ENCODE results near the gene VAT1L.

DNA sequence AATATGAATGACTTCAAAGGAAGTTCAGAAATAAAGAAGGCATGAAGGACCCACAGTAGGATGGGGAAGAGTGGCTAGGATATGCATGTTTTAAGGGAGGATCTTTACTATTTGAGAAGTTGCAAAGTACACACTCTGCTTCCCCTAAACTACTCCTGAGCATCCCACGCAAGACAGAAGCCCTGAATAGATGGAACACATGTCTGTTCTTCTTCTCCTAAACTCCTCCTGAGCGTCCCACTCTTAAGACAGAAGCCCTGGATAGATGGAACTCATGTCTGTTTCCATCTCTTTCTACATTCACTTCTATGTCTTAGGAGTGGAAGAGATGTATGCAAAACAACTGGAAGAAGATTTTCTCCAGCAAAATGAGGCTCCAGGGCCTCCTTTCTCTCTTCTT lies 88.4 kb downstream of the VAT1L start:
- TF ChIP-seq, protein P1, sequence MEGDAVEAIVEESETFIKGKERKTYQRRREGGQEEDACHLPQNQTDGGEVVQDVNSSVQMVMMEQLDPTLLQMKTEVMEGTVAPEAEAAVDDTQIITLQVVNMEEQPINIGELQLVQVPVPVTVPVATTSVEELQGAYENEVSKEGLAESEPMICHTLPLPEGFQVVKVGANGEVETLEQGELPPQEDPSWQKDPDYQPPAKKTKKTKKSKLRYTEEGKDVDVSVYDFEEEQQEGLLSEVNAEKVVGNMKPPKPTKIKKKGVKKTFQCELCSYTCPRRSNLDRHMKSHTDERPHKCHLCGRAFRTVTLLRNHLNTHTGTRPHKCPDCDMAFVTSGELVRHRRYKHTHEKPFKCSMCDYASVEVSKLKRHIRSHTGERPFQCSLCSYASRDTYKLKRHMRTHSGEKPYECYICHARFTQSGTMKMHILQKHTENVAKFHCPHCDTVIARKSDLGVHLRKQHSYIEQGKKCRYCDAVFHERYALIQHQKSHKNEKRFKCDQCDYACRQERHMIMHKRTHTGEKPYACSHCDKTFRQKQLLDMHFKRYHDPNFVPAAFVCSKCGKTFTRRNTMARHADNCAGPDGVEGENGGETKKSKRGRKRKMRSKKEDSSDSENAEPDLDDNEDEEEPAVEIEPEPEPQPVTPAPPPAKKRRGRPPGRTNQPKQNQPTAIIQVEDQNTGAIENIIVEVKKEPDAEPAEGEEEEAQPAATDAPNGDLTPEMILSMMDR (IDR thresholded peaks at IDR 0.05 in 2 of 3, conservative IDR thresholded peaks at IDR 0.05 in 1 of 3; ENCODE audit: borderline replicate concordance in 1 of 3, insufficient read depth in 1 of 3, low read depth in 2 of 3, low read length in 2 of 3), result no peak
- TF ChIP-seq ZNF274 (IDR thresholded peaks at IDR 0.05; ENCODE audit: low read depth, low read length) (no peak), POLR2AphosphoS5 (IDR thresholded peaks at IDR 0.05; ENCODE audit: low read depth, low read length) (no peak), POLR2A (IDR thresholded peaks at IDR 0.05; ENCODE audit: borderline replicate concordance, extremely low read depth, insufficient read depth, insufficient read length) (no peak), SIN3A (IDR thresholded peaks at IDR 0.05; ENCODE audit: low read depth) (no peak), EZH2 (IDR thresholded peaks at IDR 0.05) (no peak), REST (IDR thresholded peaks at IDR 0.05; ENCODE audit: low read depth) (no peak), JUND (IDR thresholded peaks at IDR 0.05) (no peak)
